ENCODE data around the gene MTHFD2L.

MTHFD2L gene

GRCh38 chr4:74166818-74167217 is 8.9 kb downstream of the MTHFD2L start:
- Histone ChIP-seq H3K4me3 (ENCODE audit: low read depth in 1 of 2, low read length in 2 of 2) (no peak overlapping the region), H3K27ac (ENCODE audit: low read length) (no peak overlapping the region), H3K36me3 (ENCODE audit: control insufficient read depth in 1 of 2, insufficient read depth in 2 of 2, low read length in 2 of 2) (peaks cover 0 to 2% of the 10 kb centered on the region in 2 donors), H3K4me1 (ENCODE audit: control insufficient read depth in 1 of 2, insufficient read depth in 2 of 2, low read length in 2 of 2) (no peaks in the 10 kb centered on the region), H3K9me3 (ENCODE audit: control insufficient read depth in 1 of 2, low read length in 2 of 2) (no peaks in the 10 kb centered on the region), H3K27me3 (ENCODE audit: low read depth, low read length) (no peaks in the 10 kb centered on the region)

GRCh38 chr4:74167585-74167984 is 9.7 kb downstream of the MTHFD2L start:
- H3K9me3 ChIP-seq (ENCODE audit: control insufficient read depth in 1 of 2, low read length in 2 of 2) = no peaks in the 10 kb centered on the region
- no peak overlapping the region for H3K4me3 ChIP-seq (ENCODE audit: low read depth in 1 of 2, low read length in 2 of 2)
- no peaks in the 10 kb centered on the region for H3K27me3 ChIP-seq (ENCODE audit: low read depth, low read length)
- H3K4me1 ChIP-seq (ENCODE audit: control insufficient read depth in 1 of 2, insufficient read depth in 2 of 2, low read length in 2 of 2) = no peaks in the 10 kb centered on the region
- H3K27ac ChIP-seq (ENCODE audit: low read length) = no peak overlapping the region
- no peaks in the 10 kb centered on the region for H3K36me3 ChIP-seq (ENCODE audit: control insufficient read depth in 1 of 2, insufficient read depth in 2 of 2, low read length in 2 of 2)

GRCh38 chr4:74168841-74169240 is 10.9 kb downstream of the MTHFD2L start:
- Histone ChIP-seq H3K27ac (ENCODE audit: low read length) (no peak overlapping the region), H3K27me3 (ENCODE audit: low read depth, low read length) (no peaks in the 10 kb centered on the region), H3K4me3 (ENCODE audit: low read depth in 1 of 2, low read length in 2 of 2) (no peak overlapping the region), H3K4me1 (ENCODE audit: control insufficient read depth in 1 of 2, insufficient read depth in 2 of 2, low read length in 2 of 2) (no peaks in the 10 kb centered on the region), H3K9me3 (ENCODE audit: control insufficient read depth in 1 of 2, low read length in 2 of 2) (no peaks in the 10 kb centered on the region), H3K36me3 (ENCODE audit: control insufficient read depth in 1 of 2, insufficient read depth in 2 of 2, low read length in 2 of 2) (no peaks in the 10 kb centered on the region)

GRCh38 chr4:74173321-74173720 is 15.4 kb downstream of the MTHFD2L start:
- H3K36me3 ChIP-seq (ENCODE audit: control insufficient read depth in 1 of 2, insufficient read depth in 2 of 2, low read length in 2 of 2) = no peaks in the 10 kb centered on the region
- no peaks in the 10 kb centered on the region for H3K4me1 ChIP-seq (ENCODE audit: control insufficient read depth in 1 of 2, insufficient read depth in 2 of 2, low read length in 2 of 2)
- H3K27ac ChIP-seq (ENCODE audit: low read length) = no peak overlapping the region
- H3K27me3 ChIP-seq (ENCODE audit: low read depth, low read length) = no peaks in the 10 kb centered on the region
- no peaks in the 10 kb centered on the region for H3K9me3 ChIP-seq (ENCODE audit: control insufficient read depth in 1 of 2, low read length in 2 of 2)
- no peak overlapping the region for H3K4me3 ChIP-seq (ENCODE audit: low read depth in 1 of 2, low read length in 2 of 2)

- Histone ChIP-seq H3K9me3 (ENCODE audit: control insufficient read depth in 1 of 2, low read length in 2 of 2) (no peaks in the 10 kb centered on the region), H3K27me3 (ENCODE audit: low read depth, low read length) (no peaks in the 10 kb centered on the region), H3K4me3 (ENCODE audit: low read depth in 1 of 2, low read length in 2 of 2) (no peak overlapping the region), H3K27ac (ENCODE audit: low read length) (no peak overlapping the region), H3K4me1 (ENCODE audit: control insufficient read depth in 1 of 2, insufficient read depth in 2 of 2, low read length in 2 of 2) (no peaks in the 10 kb centered on the region), H3K36me3 (ENCODE audit: control insufficient read depth in 1 of 2, insufficient read depth in 2 of 2, low read length in 2 of 2) (no peaks in the 10 kb centered on the region)
Observed at GRCh38 chr4:74174421-74174820, 16.5 kb downstream of the MTHFD2L start.

- no peak overlapping the region for H3K27ac ChIP-seq (ENCODE audit: low read length)
- H3K27me3 ChIP-seq (ENCODE audit: low read depth, low read length) = no peaks in the 10 kb centered on the region
- no peaks in the 10 kb centered on the region for H3K4me1 ChIP-seq (ENCODE audit: control insufficient read depth in 1 of 2, insufficient read depth in 2 of 2, low read length in 2 of 2)
- H3K36me3 ChIP-seq (ENCODE audit: control insufficient read depth in 1 of 2, insufficient read depth in 2 of 2, low read length in 2 of 2) = no peaks in the 10 kb centered on the region
- no peak overlapping the region for H3K4me3 ChIP-seq (ENCODE audit: low read depth in 1 of 2, low read length in 2 of 2)
- H3K9me3 ChIP-seq (ENCODE audit: control insufficient read depth in 1 of 2, low read length in 2 of 2) = no peaks in the 10 kb centered on the region
Observed at GRCh38 chr4:74174941-74175340, 17.0 kb downstream of the MTHFD2L start.

- Histone ChIP-seq H3K36me3 (ENCODE audit: control insufficient read depth in 1 of 2, insufficient read depth in 2 of 2, low read length in 2 of 2) (no peaks in the 10 kb centered on the region), H3K4me1 (ENCODE audit: control insufficient read depth in 1 of 2, insufficient read depth in 2 of 2, low read length in 2 of 2) (no peaks in the 10 kb centered on the region), H3K27me3 (ENCODE audit: low read depth, low read length) (no peaks in the 10 kb centered on the region), H3K9me3 (ENCODE audit: control insufficient read depth in 1 of 2, low read length in 2 of 2) (no peaks in the 10 kb centered on the region), H3K4me3 (ENCODE audit: low read depth in 1 of 2, low read length in 2 of 2) (no peak overlapping the region), H3K27ac (ENCODE audit: low read length) (no peak overlapping the region)
Observed at GRCh38 chr4:74175379-74175778, 17.5 kb downstream of the MTHFD2L start.

GRCh38 chr4:74178798-74179197 is 20.9 kb downstream of the MTHFD2L start:
- Histone ChIP-seq H3K27ac (ENCODE audit: low read length) (no peak overlapping the region), H3K4me1 (ENCODE audit: control insufficient read depth in 1 of 2, insufficient read depth in 2 of 2, low read length in 2 of 2) (no peaks in the 10 kb centered on the region), H3K36me3 (ENCODE audit: control insufficient read depth in 1 of 2, insufficient read depth in 2 of 2, low read length in 2 of 2) (peaks cover 0 to 3% of the 10 kb centered on the region in 2 donors), H3K27me3 (ENCODE audit: low read depth, low read length) (no peaks in the 10 kb centered on the region), H3K9me3 (ENCODE audit: control insufficient read depth in 1 of 2, low read length in 2 of 2) (no peaks in the 10 kb centered on the region), H3K4me3 (ENCODE audit: low read depth in 1 of 2, low read length in 2 of 2) (no peak overlapping the region)

GRCh38 chr4:74181219-74181618 is 23.3 kb downstream of the MTHFD2L start:
- Histone ChIP-seq H3K9me3 (ENCODE audit: control insufficient read depth in 1 of 2, low read length in 2 of 2) (no peaks in the 10 kb centered on the region), H3K4me3 (ENCODE audit: low read depth in 1 of 2, low read length in 2 of 2) (no peak overlapping the region), H3K36me3 (ENCODE audit: control insufficient read depth in 1 of 2, insufficient read depth in 2 of 2, low read length in 2 of 2) (peaks cover 0 to 3% of the 10 kb centered on the region in 2 donors), H3K4me1 (ENCODE audit: control insufficient read depth in 1 of 2, insufficient read depth in 2 of 2, low read length in 2 of 2) (no peaks in the 10 kb centered on the region), H3K27me3 (ENCODE audit: low read depth, low read length) (no peaks in the 10 kb centered on the region), H3K27ac (ENCODE audit: low read length) (no peak overlapping the region)

- H3K9me3 ChIP-seq (ENCODE audit: control insufficient read depth in 1 of 2, low read length in 2 of 2) = no peaks in the 10 kb centered on the region
- no peak overlapping the region for H3K27ac ChIP-seq (ENCODE audit: low read length)
- no peaks in the 10 kb centered on the region for H3K27me3 ChIP-seq (ENCODE audit: low read depth, low read length)
- no peaks in the 10 kb centered on the region for H3K4me1 ChIP-seq (ENCODE audit: control insufficient read depth in 1 of 2, insufficient read depth in 2 of 2, low read length in 2 of 2)
- no peak overlapping the region for H3K4me3 ChIP-seq (ENCODE audit: low read depth in 1 of 2, low read length in 2 of 2)
- no peaks in the 10 kb centered on the region for H3K36me3 ChIP-seq (ENCODE audit: control insufficient read depth in 1 of 2, insufficient read depth in 2 of 2, low read length in 2 of 2)
Observed at GRCh38 chr4:74188912-74189311, 31.0 kb downstream of the MTHFD2L start.

- Histone ChIP-seq H3K27ac (ENCODE audit: low read length) (no peak overlapping the region), H3K4me3 (ENCODE audit: low read depth in 1 of 2, low read length in 2 of 2) (no peak overlapping the region), H3K36me3 (ENCODE audit: control insufficient read depth in 1 of 2, insufficient read depth in 2 of 2, low read length in 2 of 2) (no peaks in the 10 kb centered on the region), H3K27me3 (ENCODE audit: low read depth, low read length) (no peaks in the 10 kb centered on the region), H3K4me1 (ENCODE audit: control insufficient read depth in 1 of 2, insufficient read depth in 2 of 2, low read length in 2 of 2) (no peaks in the 10 kb centered on the region), H3K9me3 (ENCODE audit: control insufficient read depth in 1 of 2, low read length in 2 of 2) (no peaks in the 10 kb centered on the region)
Observed at GRCh38 chr4:74189331-74190043, 31.6 kb downstream of the MTHFD2L start.

GRCh38 chr4:74190332-74190731 is 32.4 kb downstream of the MTHFD2L start:
- Histone ChIP-seq H3K27ac (ENCODE audit: low read length) (no peak overlapping the region), H3K4me1 (ENCODE audit: control insufficient read depth in 1 of 2, insufficient read depth in 2 of 2, low read length in 2 of 2) (no peaks in the 10 kb centered on the region), H3K4me3 (ENCODE audit: low read depth in 1 of 2, low read length in 2 of 2) (no peak overlapping the region), H3K36me3 (ENCODE audit: control insufficient read depth in 1 of 2, insufficient read depth in 2 of 2, low read length in 2 of 2) (no peaks in the 10 kb centered on the region), H3K27me3 (ENCODE audit: low read depth, low read length) (no peaks in the 10 kb centered on the region), H3K9me3 (ENCODE audit: control insufficient read depth in 1 of 2, low read length in 2 of 2) (no peaks in the 10 kb centered on the region)

Data from muscle layer of duodenum (tissue), 2 donors.